Karpas-422 (cell line): ENCODE results near the gene NANOS1. TPM values are rescaled to one million over a fixed set of nuclear protein-coding genes. Genes with fewer than 3 reads are reported as not detected.

ENCODE experiments used
- DNase-seq: peaks from one replicate; pipeline ENCODE4 v3.0.0-alpha.2; 2015
- H2AFZ ChIP-seq: fragments of 200-600 bp; sonication (generic); 2 replicates; pipeline ENCODE4 v1.6.1; 2014; ENCODE audit warnings: antibody characterized with exemption, low read length, mixed read lengths
- H3K27ac ChIP-seq: fragments of 200-600 bp; sonication (generic); 2 replicates; pipeline ENCODE4 v1.5.1; 2014; ENCODE audit warnings: mild to moderate bottlenecking, low read length, moderate library complexity
- H3K27me3 ChIP-seq: fragments of 200-600 bp; sonication (generic); 2 replicates; pipeline ENCODE4 v1.6.1; 2014; ENCODE audit warnings: low read length, mixed read lengths
- H3K36me3 ChIP-seq: fragments of 200-600 bp; sonication (generic); 2 replicates; pipeline ENCODE4 v1.6.1; 2014; ENCODE audit warnings: low read length, mixed read lengths; ENCODE audit not compliant: insufficient read depth
- H3K4me1 ChIP-seq: fragments of 200-600 bp; sonication (generic); 2 replicates; pipeline ENCODE4 v1.6.1; 2014; ENCODE audit warnings: mild to moderate bottlenecking, low read length, mixed read lengths
- H3K4me2 ChIP-seq: fragments of 200-600 bp; sonication (generic); 2 replicates; pipeline ENCODE4 v1.6.1; 2014; ENCODE audit warnings: low read length, low read depth, mild to moderate bottlenecking; ENCODE audit not compliant: poor library complexity, severe bottlenecking
- H3K4me3 ChIP-seq: fragments of 200-600 bp; sonication (generic); 2 replicates; pipeline ENCODE4 v1.5.1; 2014; ENCODE audit warnings: mild to moderate bottlenecking, antibody characterized with exemption, low read length, mixed read lengths
- H3K79me2 ChIP-seq: fragments of 200-600 bp; sonication (generic); 2 replicates; pipeline ENCODE4 v1.6.1; 2014; ENCODE audit warnings: mild to moderate bottlenecking, low read length, mixed read lengths
- H3K9ac ChIP-seq: fragments of 200-600 bp; sonication (generic); 2 replicates; pipeline ENCODE4 v1.6.0; 2014; ENCODE audit warnings: low read length
- H3K9me2 ChIP-seq: fragments of 200-600 bp; sonication (generic), shearing (Covaris generic); replicated peaks from 2 replicates; pipeline ENCODE4 v1.6.0; 2014; ENCODE audit warnings: mild to moderate bottlenecking, low read length, moderate library complexity; ENCODE audit not compliant: insufficient read depth
- H3K9me3 ChIP-seq: fragments of 300-700, 200-600 bp; sonication (generic); 2 replicates; pipeline ENCODE4 v1.6.1; 2014; ENCODE audit warnings: low read length, mixed read lengths
- H4K20me1 ChIP-seq: fragments of 200-600 bp; sonication (generic); 2 replicates; pipeline ENCODE4 v1.6.1; 2014; ENCODE audit warnings: mild to moderate bottlenecking, antibody characterized with exemption, low read length, low read depth; ENCODE audit not compliant: insufficient read depth
- total RNA-seq: library from RNA; depleted of rRNA; stranded (reverse); fragments of >200 nt; shearing (Covaris generic); gene quantifications from 2 replicates; pipeline ENCODE4 v1.2.3, GENCODE V29; 2014; ENCODE audit warnings: low replicate concordance

Gene NANOS1
- total RNA-seq, 1 experiment from 2014 or later: 1.6 TPM

GRCh38 chr10:119001717-119002500 lies 27.6 kb upstream of the NANOS1 start:
- Histone ChIP-seq H3K36me3 (no peaks in the 10 kb centered on the region), H2AFZ (no peak overlapping the region), H3K9me2 (no peaks in the 10 kb centered on the region), H3K4me2 (no peak overlapping the region), H3K27me3 (no peaks in the 10 kb centered on the region), H3K27ac (no peak overlapping the region), H3K4me3 (no peak overlapping the region), H4K20me1 (0 out of 2 replicates have a peak, but pooled peaks cover 2% of the 10 kb centered on the region), H3K4me1 (no peaks in the 10 kb centered on the region), H3K9me3 (no peaks in the 10 kb centered on the region), H3K9ac (no peak overlapping the region), H3K79me2 (no peaks in the 10 kb centered on the region)
- DNase-seq: no peak

GRCh38 chr10:119003572-119004289 lies 25.8 kb upstream of the NANOS1 start:
- DNase-seq: no peak
- Histone ChIP-seq H3K27ac (no peak overlapping the region), H3K9ac (no peak overlapping the region), H3K4me1 (no peaks in the 10 kb centered on the region), H3K9me2 (no peaks in the 10 kb centered on the region), H3K4me3 (no peak overlapping the region), H3K9me3 (no peaks in the 10 kb centered on the region), H4K20me1 (0 out of 2 replicates have a peak, but pooled peaks cover 4% of the 10 kb centered on the region), H3K36me3 (no peaks in the 10 kb centered on the region), H3K27me3 (no peaks in the 10 kb centered on the region), H3K79me2 (no peaks in the 10 kb centered on the region), H3K4me2 (no peak overlapping the region), H2AFZ (no peak overlapping the region)

- H2AFZ ChIP-seq: no peak overlapping the region
- no peaks in the 10 kb centered on the region for H3K9me2 ChIP-seq
- 0 out of 2 replicates have a peak, but pooled peaks cover 4% of the 10 kb centered on the region for H4K20me1 ChIP-seq
- no peak for DNase-seq
- no peaks in the 10 kb centered on the region for H3K79me2 ChIP-seq
- no peak overlapping the region for H3K27ac ChIP-seq
- no peaks in the 10 kb centered on the region for H3K4me1 ChIP-seq
- H3K9ac ChIP-seq: no peak overlapping the region
- H3K36me3 ChIP-seq: no peaks in the 10 kb centered on the region
- no peak overlapping the region for H3K4me3 ChIP-seq
- H3K9me3 ChIP-seq: no peaks in the 10 kb centered on the region
- H3K27me3 ChIP-seq: no peaks in the 10 kb centered on the region
- H3K4me2 ChIP-seq: no peak overlapping the region
Observed at GRCh38 chr10:119005362-119006043, 24.0 kb upstream of the NANOS1 start.

GRCh38 chr10:119006451-119007210 lies 22.9 kb upstream of the NANOS1 start:
- Histone ChIP-seq H3K4me2 (no peak overlapping the region), H3K4me1 (no peaks in the 10 kb centered on the region), H3K27me3 (no peaks in the 10 kb centered on the region), H4K20me1 (0 out of 2 replicates have a peak, but pooled peaks cover 4% of the 10 kb centered on the region), H3K27ac (no peak overlapping the region), H3K4me3 (no peak overlapping the region), H3K9me3 (no peaks in the 10 kb centered on the region), H3K9me2 (no peaks in the 10 kb centered on the region), H3K9ac (no peak overlapping the region), H3K79me2 (no peaks in the 10 kb centered on the region), H3K36me3 (no peaks in the 10 kb centered on the region), H2AFZ (no peak overlapping the region)
- no peak for DNase-seq

GRCh38 chr10:119007211-119007574 lies 22.3 kb upstream of the NANOS1 start:
- Histone ChIP-seq H3K79me2 (no peaks in the 10 kb centered on the region), H3K4me3 (no peak overlapping the region), H3K4me2 (no peak overlapping the region), H3K4me1 (no peaks in the 10 kb centered on the region), H3K9me3 (no peaks in the 10 kb centered on the region), H3K36me3 (no peaks in the 10 kb centered on the region), H3K9ac (no peak overlapping the region), H3K27ac (no peak overlapping the region), H2AFZ (no peak overlapping the region), H3K27me3 (no peaks in the 10 kb centered on the region), H3K9me2 (no peaks in the 10 kb centered on the region), H4K20me1 (0 out of 2 replicates have a peak, but pooled peaks cover 4% of the 10 kb centered on the region)
- no peak for DNase-seq

GRCh38 chr10:119020627-119020946 lies 8.9 kb upstream of the NANOS1 start:
- Histone ChIP-seq H3K4me2 (no peak overlapping the region), H3K4me1 (no peaks in the 10 kb centered on the region), H2AFZ (no peak overlapping the region), H3K27ac (no peak overlapping the region), H3K36me3 (no peaks in the 10 kb centered on the region), H3K79me2 (no peaks in the 10 kb centered on the region), H3K27me3 (no peaks in the 10 kb centered on the region), H4K20me1 (no peaks in the 10 kb centered on the region), H3K9me2 (no peaks in the 10 kb centered on the region), H3K4me3 (no peak overlapping the region), H3K9ac (no peak overlapping the region), H3K9me3 (no peaks in the 10 kb centered on the region)
- DNase-seq: no peak

GRCh38 chr10:119022846-119023552 lies 6.5 kb upstream of the NANOS1 start:
- Histone ChIP-seq H3K9ac (no peak overlapping the region), H3K27me3 (no peaks in the 10 kb centered on the region), H3K27ac (no peak overlapping the region), H3K4me3 (no peak overlapping the region), H3K36me3 (no peaks in the 10 kb centered on the region), H3K9me2 (no peaks in the 10 kb centered on the region), H4K20me1 (no peaks in the 10 kb centered on the region), H2AFZ (no peak overlapping the region), H3K79me2 (no peaks in the 10 kb centered on the region), H3K9me3 (no peaks in the 10 kb centered on the region), H3K4me1 (no peaks in the 10 kb centered on the region), H3K4me2 (no peak overlapping the region)
- no peak for DNase-seq
